Suprapubic skin (tissue), 4 donors: ENCODE results near the gene ITPK1.

Source experiments
- EP300 ChIP-seq: sonication (generic); formaldehyde crosslinking; IDR thresholded peaks from one replicate; pipeline ENCODE4 v1.6.1; 2017; ENCODE audit warnings: antibody characterized with exemption
- POLR2AphosphoS5 ChIP-seq, 3 donors: sonication (generic); formaldehyde crosslinking; IDR thresholded peaks; one replicate each; pipeline ENCODE4 v1.6.1; 2017; ENCODE audit warnings: antibody characterized with exemption in 3 of 3
- TF ChIP-seq, protein P1 (sequence below), 2 donors: fragments of 200-600 bp in 1 of 2; fragments of 450-650 bp in 1 of 2; sonication (generic) in 1 of 2; IDR thresholded peaks; one replicate each; pipeline ENCODE4 v1.5.1; 2016 to 2019; ENCODE audit warnings: antibody characterized with exemption in 2 of 2, mild to moderate bottlenecking in 1 of 2, moderate library complexity in 1 of 2

DNA sequence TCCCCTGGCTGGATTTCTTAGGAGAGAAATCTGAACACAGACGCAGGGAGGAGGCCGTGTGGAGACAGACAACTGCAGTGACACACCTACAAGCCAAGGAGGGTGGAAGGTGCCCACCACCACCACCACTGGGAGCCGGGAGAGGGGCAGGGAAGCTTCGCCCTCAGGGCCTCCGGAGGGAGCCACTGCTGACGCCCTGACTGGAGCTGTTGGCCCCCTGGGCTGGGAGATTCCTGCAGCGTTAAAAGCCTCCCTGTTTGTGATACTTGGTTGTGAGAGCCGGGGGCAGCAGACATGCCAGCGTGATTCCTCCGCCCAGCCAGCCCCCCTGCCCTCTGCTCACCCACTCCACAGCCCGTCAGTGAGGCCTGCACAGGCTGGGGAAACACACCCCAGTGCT, 120.8 kb downstream of the ITPK1 start:
- TF ChIP-seq EP300, result no peak
- TF ChIP-seq POLR2AphosphoS5 (IDR thresholded peaks at IDR 0.05), result no peak
- TF ChIP-seq, protein P1, sequence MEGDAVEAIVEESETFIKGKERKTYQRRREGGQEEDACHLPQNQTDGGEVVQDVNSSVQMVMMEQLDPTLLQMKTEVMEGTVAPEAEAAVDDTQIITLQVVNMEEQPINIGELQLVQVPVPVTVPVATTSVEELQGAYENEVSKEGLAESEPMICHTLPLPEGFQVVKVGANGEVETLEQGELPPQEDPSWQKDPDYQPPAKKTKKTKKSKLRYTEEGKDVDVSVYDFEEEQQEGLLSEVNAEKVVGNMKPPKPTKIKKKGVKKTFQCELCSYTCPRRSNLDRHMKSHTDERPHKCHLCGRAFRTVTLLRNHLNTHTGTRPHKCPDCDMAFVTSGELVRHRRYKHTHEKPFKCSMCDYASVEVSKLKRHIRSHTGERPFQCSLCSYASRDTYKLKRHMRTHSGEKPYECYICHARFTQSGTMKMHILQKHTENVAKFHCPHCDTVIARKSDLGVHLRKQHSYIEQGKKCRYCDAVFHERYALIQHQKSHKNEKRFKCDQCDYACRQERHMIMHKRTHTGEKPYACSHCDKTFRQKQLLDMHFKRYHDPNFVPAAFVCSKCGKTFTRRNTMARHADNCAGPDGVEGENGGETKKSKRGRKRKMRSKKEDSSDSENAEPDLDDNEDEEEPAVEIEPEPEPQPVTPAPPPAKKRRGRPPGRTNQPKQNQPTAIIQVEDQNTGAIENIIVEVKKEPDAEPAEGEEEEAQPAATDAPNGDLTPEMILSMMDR (IDR thresholded peaks at IDR 0.05), result no peak
